GM19043 (cell line): ENCODE results near the gene CHST13.

ENCODE experiments used
- ATAC-seq: cut with Tn5 transposase; IDR thresholded peaks from one replicate; pipeline ENCODE4 v1.9.1; 2021; ENCODE audit warnings: low read depth; ENCODE audit not compliant: unreplicated experiment

CHST13 gene

DNA sequence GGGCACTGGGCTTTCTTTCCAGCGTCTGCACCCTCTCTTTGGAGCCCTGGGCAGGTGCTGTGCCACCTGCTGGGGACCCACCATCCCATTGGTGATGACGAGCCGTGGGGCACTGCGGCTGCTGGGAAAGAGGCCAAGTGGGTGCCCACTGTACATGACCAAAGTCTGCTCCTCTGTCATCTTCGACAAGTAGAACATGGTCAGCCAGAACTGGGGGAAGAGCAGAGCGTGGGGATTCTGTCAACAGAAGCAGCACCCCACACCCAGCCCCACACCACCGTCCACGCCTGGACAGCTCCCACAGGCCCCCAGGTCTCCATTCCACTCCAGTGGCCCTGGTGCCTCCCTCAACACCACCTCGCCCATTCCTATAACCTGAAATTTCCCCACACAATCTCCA is 16.1 kb upstream of the CHST13 start:
- no peak for ATAC-seq

GRCh38 chr3:126508564-126508964 is 15.4 kb upstream of the CHST13 start:
- ATAC-seq, result no peak

DNA sequence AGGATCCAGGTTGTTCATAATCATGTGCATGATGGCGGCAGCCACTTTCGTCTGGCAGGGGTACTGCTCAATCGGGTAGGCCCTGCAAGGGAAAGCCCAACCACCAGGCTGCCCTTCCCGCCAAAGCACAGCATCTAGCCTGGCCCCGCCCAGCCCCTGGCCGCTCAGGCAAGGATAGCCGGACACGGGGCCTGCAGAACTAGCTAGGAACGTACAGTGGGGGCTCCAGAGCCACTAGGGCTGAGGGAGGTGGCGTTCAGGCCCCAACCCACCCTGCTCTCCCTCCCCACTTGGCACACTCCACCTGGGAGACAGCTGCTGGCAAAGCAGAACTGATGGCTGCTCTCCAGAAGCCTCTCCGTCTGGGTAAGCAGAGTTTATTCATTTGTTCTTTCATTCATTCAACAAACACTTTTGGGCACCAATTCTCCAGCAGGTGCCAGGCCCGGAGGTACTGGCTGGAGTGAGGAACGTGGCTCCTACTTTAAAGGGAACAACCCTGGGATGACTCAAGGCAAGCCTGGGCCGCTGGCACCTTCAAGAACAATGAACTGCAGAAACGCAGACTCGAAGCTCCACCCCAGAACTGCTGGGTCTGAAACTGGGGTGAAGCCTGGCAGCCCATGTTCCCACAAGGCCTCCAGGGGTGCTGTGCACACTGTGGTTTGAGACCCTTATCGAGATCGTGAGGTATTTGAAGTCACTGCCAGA is 14.2 kb upstream of the CHST13 start:
- ATAC-seq, result no peak

- ATAC-seq, result no peak
Measured at GRCh38 chr3:126510308-126510910, 13.5 kb upstream of the CHST13 start.

- ATAC-seq, result no peak
Measured at GRCh38 chr3:126511291-126511690, 12.7 kb upstream of the CHST13 start.

GRCh38 chr3:126512026-126512425 is 11.9 kb upstream of the CHST13 start:
- no peak for ATAC-seq

GRCh38 chr3:126512916-126513650 is 10.9 kb upstream of the CHST13 start:
- ATAC-seq, result no peak

DNA sequence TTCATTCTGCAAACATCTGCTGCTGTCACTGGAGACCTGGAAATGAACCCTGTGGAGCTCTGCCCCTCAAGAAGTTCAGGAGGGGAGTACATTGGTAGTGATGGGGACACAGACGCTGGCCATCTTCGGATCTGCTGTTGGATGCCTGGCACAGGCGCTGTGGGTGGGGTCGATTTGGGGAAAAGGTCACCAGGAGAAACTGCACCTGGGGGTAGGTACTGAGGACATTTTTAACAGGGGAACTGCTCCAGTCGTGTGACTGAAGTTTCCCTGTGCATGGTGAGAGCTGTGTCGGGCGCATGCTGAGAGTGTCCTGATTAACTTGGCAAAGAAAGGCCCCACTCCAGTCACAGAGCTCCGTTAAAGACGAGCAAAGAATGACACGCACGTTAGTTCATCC is 9.8 kb upstream of the CHST13 start:
- ATAC-seq, result no peak

- ATAC-seq, result no peak
Measured at GRCh38 chr3:126515066-126515706, 8.8 kb upstream of the CHST13 start.

DNA sequence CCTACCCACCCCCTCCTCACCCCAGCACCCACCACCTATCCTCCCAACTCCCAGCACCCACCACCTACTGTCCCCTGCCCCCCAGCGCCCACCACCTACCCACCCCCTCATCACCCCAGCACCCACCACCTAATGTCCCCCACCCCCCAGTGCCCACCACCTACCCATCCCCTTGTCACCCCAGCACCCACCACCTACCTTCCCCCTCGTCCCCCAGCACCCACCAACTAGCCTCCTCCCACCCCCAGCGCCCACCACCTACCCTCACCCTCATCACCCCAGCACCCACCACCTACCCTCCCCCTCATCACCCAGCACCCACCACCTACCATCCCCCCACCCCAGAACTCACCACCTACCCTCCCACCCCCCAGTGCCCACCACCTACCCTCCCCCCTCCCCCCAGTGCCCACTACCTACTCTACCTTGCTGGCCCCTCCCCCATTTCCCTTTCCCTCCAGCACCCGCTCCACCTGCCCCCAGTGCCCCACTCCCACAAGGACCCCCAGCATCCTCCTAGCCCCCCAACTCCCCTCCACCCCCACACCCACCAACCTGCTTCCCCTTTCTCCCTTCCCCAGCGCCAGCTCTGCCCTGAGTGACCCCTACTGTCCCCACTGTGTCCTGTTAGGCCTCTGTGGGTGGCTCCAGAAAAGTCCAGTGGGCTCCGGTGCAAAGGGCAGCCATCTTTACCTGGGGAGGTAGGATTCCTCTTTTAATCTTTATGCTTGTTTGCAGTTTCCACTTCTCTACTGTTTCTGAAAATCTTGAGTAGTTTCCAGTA is 7.6 kb upstream of the CHST13 start:
- no peak for ATAC-seq

DNA sequence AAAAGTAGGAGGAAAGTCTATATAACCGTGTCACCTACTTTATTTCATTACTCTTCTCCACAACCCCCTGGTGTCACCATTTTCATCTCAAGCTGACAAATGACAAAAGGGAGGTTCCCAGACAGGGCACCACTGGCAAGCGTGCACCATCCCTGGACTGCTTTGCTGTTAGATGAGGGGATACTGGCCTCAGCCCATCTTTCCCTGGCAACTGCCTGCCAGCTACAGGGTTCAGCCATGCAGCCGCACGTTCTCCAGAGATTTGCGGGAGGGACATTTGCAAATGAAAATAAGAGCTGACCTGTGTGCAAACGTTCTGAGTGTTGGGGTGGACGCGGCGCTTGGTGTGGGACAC is 7.0 kb upstream of the CHST13 start:
- ATAC-seq, result no peak

GRCh38 chr3:126517291-126517951 is 6.5 kb upstream of the CHST13 start, which contains the start of gene UROC1:
Gene UROC1 (minus strand): TSS chr3:126517773. CDS start chr3:126517719, 54 bp downstream.
- ATAC-seq, result no peak

DNA sequence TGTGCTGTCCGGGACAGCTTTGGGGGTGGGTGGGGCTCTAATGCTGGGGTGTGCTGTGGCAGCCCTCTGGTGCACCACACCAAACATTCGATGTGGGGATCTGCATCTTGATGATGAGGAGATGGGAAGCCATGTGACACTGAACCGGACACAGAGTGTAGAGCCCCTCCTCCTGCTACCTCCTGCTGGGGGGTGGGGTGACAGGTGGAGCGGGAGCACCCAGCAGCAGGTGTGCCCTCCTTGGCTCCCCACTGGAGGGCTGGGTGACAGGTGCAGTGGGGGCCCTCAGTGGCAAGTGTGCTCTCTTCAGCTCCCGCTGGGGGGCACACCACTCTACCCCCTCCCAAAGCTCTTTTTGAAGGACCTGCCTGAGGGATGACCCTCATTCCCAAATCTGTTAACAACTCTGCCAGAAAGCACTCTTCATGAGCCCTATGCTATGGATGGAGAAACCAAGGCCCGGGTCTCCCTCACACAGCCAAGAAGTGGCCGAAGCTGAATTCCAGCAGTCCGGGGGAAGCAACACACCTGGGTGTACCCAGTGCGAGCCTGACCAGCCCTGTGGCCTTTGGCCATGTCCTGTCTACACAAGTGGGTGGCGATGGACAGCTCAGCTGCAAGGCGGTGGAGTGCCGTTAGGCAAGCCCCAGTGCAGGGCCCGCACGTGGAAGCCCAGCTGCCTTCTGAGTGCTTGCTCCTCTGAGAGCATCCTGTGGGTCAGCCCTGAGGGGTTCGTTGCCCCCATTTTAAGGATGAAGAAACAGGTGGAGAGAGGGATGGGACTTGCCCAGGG is 5.8 kb upstream of the CHST13 start:
- ATAC-seq, result no peak

DNA sequence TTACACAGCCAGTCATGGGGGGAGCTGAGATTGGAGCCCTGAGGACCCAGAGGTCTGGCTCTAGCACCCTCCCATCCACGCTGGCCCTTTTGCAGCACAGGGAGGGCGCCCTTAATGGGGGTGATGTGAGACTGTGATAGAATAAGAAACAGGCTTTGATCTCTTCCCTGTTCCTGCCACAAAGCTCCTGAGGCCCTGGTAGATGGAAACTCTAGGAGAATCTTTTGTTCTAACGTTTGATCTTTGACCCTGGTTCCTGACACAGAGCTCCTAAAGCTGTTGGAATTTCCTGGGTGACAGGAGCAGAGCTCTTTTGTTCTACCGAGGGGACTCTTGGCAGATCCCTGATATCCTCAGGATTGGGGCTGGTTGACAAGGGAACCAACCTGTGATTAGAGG is 5.2 kb upstream of the CHST13 start:
- no peak for ATAC-seq

- ATAC-seq, result no peak
Measured at GRCh38 chr3:126519506-126520455, 4.2 kb upstream of the CHST13 start.

DNA sequence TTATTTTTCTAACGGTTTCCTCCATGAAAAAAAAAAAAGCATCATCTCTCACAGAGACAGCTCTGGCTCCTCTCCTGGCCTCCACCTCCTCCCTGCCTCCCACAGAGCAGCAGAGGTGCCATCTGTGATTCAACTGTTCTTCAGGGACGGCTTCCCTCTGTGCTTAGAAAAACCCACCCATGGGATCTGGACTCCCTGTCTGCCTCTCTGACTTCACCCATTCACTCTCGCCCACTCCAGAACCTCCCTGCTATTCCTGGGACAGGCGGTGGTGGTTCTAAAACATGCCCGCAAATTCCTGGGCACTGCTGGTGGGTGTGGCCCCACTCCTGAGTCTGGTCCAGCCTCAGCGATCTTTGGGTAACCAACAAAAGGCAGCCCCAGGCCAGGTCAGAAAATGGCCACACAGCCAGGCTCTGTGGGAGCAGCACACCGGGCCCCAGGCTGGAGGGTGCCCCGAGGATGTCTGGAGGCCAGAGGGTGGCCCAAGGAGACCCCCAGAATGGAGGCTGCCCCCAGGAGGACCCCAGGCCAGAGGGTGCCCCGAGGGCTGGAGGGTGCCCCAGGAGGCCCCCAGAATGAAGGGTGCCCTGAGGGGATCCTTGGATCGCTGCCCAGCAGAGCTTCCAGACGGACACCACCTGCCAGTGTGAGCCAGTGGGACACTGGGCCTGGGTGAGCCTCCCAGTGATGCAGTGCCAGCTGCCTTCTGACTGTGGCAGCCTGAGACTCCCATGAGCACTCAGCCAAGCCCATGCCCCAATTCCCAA is 2.6 kb upstream of the CHST13 start:
- no peak for ATAC-seq

- ATAC-seq, result no peak
Measured at GRCh38 chr3:126522363-126522788, 1.6 kb upstream of the CHST13 start.
